A549 (cell line): ENCODE results near the gene NHSL1. TPM values are rescaled to one million over a fixed set of nuclear protein-coding genes. Genes with fewer than 3 reads are reported as not detected.
A peak's percentile ranks its signal among the peaks of the same experiment; 100 is the strongest.

Experiments used
- ATAC-seq, 2 experiments: fragments of 200-7000 bp in 1 of 2; fragments of >200 bp in 1 of 2; cut with Nextera tagmentation in 1 of 2; cut with Tn5 transposase in 1 of 2; 3 replicates each; pipeline versions ENCODE4 v1.8.0 to v1.9.1; 2018 to 2020; ENCODE audit warnings: mild to moderate bottlenecking in 1 of 2, moderate library complexity in 1 of 2
- CTCF ChIA-PET: fragments of 300-600 bp; sonication (Branson Sonifier 250); formaldehyde crosslinking; extraction: SDS; loops from one replicate; lab custom pipeline; 2021; ENCODE audit warnings: antibody characterized with exemption, inconsistent platforms; lab: Yijun Ruan, JAX
- POLR2A ChIA-PET: fragments of 350-600 bp; formaldehyde crosslinking; extraction: SDS; loops from one replicate; lab custom pipeline; 2021; ENCODE audit warnings: antibody characterized with exemption, inconsistent platforms; lab: Yijun Ruan, JAX
- DNase-seq, 2 experiments: peaks; one replicate each; pipeline versions ENCODE4 v3.0.0 to v3.0.0-alpha.2; 2011 to 2016; ENCODE audit warnings: low read depth in 1 of 2, low spot score in 1 of 2
- FAIRE-seq: peaks from 2 replicates; lab custom pipeline; 2011; peaks lifted over from hg19 to GRCh38; lab: Jason Lieb, UNC
- H3K27ac ChIP-seq, 2 experiments: fragments of >200 bp; sonication (Bioruptor Twin); formaldehyde crosslinking; 3 replicates each; pipeline ENCODE4 v1.5.1; 2016 to 2017
- H3K4me1 ChIP-seq: fragments of >200 bp; sonication (Bioruptor Twin); formaldehyde crosslinking; 3 replicates; pipeline ENCODE4 v1.6.1; 2016
- H3K4me2 ChIP-seq: fragments of >200 bp; sonication (Bioruptor Twin); formaldehyde crosslinking; 3 replicates; pipeline ENCODE4 v1.6.1; 2016
- H3K4me3 ChIP-seq: fragments of >200 bp; sonication (Bioruptor Twin); formaldehyde crosslinking; 3 replicates; pipeline ENCODE4 v1.5.1; 2016
- H3K9me3 ChIP-seq: fragments of >200 bp; sonication (Bioruptor Twin); formaldehyde crosslinking; 3 replicates; pipeline ENCODE4 v1.6.1; 2016
- CHD2 ChIP-seq: fragments of 150-350 bp; IDR thresholded peaks from 2 replicates; pipeline ENCODE4 v1.6.1; 2014; ENCODE audit warnings: low read length; ENCODE audit not compliant: partially characterized antibody
- CTCF ChIP-seq: fragments of >200 bp; sonication (Bioruptor Twin); formaldehyde crosslinking; IDR thresholded peaks from 3 replicates; pipeline ENCODE4 v1.5.1; 2016
- EHF ChIP-seq: fragments of 250-450 bp; sonication (Bioruptor Pico); IDR thresholded peaks from 2 replicates; pipeline ENCODE4 v1.5.0; 2020; ENCODE audit warnings: mild to moderate bottlenecking
- EHMT2 ChIP-seq: fragments of 200-600 bp; sonication (generic); IDR thresholded peaks from 2 replicates; pipeline ENCODE4 v1.6.1; 2016; ENCODE audit warnings: antibody characterized with exemption, low read depth, mild to moderate bottlenecking, moderate library complexity
- EP300 ChIP-seq, 2 experiments: fragments of >200 bp; sonication (Bioruptor Twin); formaldehyde crosslinking; IDR thresholded peaks; 2 replicates in 1 of 2; 3 replicates in 1 of 2; pipeline ENCODE4 v1.6.1; 2016 to 2017
- FOXS1 ChIP-seq: fragments of 250-450 bp; sonication (Bioruptor Pico); IDR thresholded peaks from 2 replicates; pipeline ENCODE4 v1.5.0; 2020; ENCODE audit warnings: mild to moderate bottlenecking, moderate library complexity
- HEYL ChIP-seq: fragments of 250-450 bp; sonication (Bioruptor Pico); IDR thresholded peaks from 2 replicates; pipeline ENCODE4 v1.8.0; 2021; ENCODE audit warnings: mild to moderate bottlenecking, moderate library complexity
- HOXB13 ChIP-seq: fragments of 250-450 bp; sonication (Bioruptor Pico); IDR thresholded peaks from 2 replicates; pipeline ENCODE4 v1.5.0; 2020; ENCODE audit warnings: low read depth, mild to moderate bottlenecking, moderate library complexity
- JUN ChIP-seq, 2 experiments: fragments of >200 bp; sonication (Bioruptor Twin); formaldehyde crosslinking; IDR thresholded peaks; 2 replicates in 1 of 2; 3 replicates in 1 of 2; pipeline ENCODE4 v1.6.1; 2016 to 2017
- KDM1A ChIP-seq: fragments of 200-600 bp; sonication (generic); IDR thresholded peaks from 2 replicates; pipeline ENCODE4 v1.6.1; 2016; ENCODE audit warnings: low read depth, mild to moderate bottlenecking
- KDM5A ChIP-seq: fragments of 200-600 bp; sonication (generic); IDR thresholded peaks from 2 replicates; pipeline ENCODE4 v1.6.1; 2016; ENCODE audit warnings: antibody characterized with exemption, mild to moderate bottlenecking
- MAFK ChIP-seq: fragments of 450-650 bp; IDR thresholded peaks from 2 replicates; pipeline ENCODE4 v1.6.1; 2014; ENCODE audit not compliant: partially characterized antibody
- MAZ ChIP-seq: fragments of 150-350 bp; IDR thresholded peaks from 2 replicates; pipeline ENCODE4 v1.6.1; 2014; ENCODE audit warnings: antibody characterized with exemption, low read depth, low read length, borderline replicate concordance
- NFE2L2 ChIP-seq: fragments of 150-350 bp; conservative IDR thresholded peaks from 2 replicates; pipeline ENCODE4 v1.6.1; 2014; ENCODE audit warnings: low read length
- POLR2A ChIP-seq: IDR thresholded peaks from 2 replicates; pipeline ENCODE4 v1.6.1; 2012; ENCODE audit warnings: mild to moderate bottlenecking, low read length
- RAD21 ChIP-seq, 2 experiments: fragments of >200 bp in 1 of 2; sonication (Bioruptor Twin) in 1 of 2; formaldehyde crosslinking in 1 of 2; IDR thresholded peaks in 1 of 2; conservative IDR thresholded peaks in 1 of 2; 2 replicates in 1 of 2; 3 replicates in 1 of 2; pipeline ENCODE4 v1.6.1; 2012 to 2018; ENCODE audit warnings: inconsistent platforms in 1 of 2
- RFX5 ChIP-seq: fragments of 450-650 bp; IDR thresholded peaks from 2 replicates; pipeline ENCODE4 v1.7.1; 2014; ENCODE audit warnings: antibody characterized with exemption, mild to moderate bottlenecking, moderate library complexity
- RNF2 ChIP-seq: fragments of 200-600 bp; sonication (generic); IDR thresholded peaks from 2 replicates; pipeline ENCODE4 v1.6.1; 2016; ENCODE audit warnings: low read depth, mild to moderate bottlenecking, antibody characterized with exemption, moderate library complexity, borderline replicate concordance
- SMC3 ChIP-seq: fragments of >200 bp; sonication (Bioruptor Twin); formaldehyde crosslinking; IDR thresholded peaks from 3 replicates; pipeline ENCODE4 v1.6.1; 2018; ENCODE audit warnings: inconsistent platforms
- TFCP2L1 ChIP-seq: fragments of 250-450 bp; sonication (Bioruptor Pico); IDR thresholded peaks from 2 replicates; pipeline ENCODE4 v1.5.0; 2021; ENCODE audit warnings: mild to moderate bottlenecking
- USF2 ChIP-seq: fragments of 450-650 bp; IDR thresholded peaks from 2 replicates; pipeline ENCODE4 v1.6.1; 2014; ENCODE audit warnings: antibody characterized with exemption
- ZC3H11A ChIP-seq: fragments of 450-650 bp; IDR thresholded peaks from 2 replicates; pipeline ENCODE4 v1.6.1; 2014; ENCODE audit warnings: antibody characterized with exemption, mild to moderate bottlenecking
- ZNF302 ChIP-seq: fragments of 250-450 bp; sonication (Bioruptor Pico); IDR thresholded peaks from 2 replicates; pipeline ENCODE4 v1.9.0; 2021; ENCODE audit warnings: inconsistent platforms, mild to moderate bottlenecking, moderate library complexity
- WGBS: methylation state at CpG from one replicate; pipeline ENCODE4 v1.1.6; 2017; ENCODE audit errors: missing lambda C conversion rate; 5-methylcytosine and 5-hydroxymethylcytosine counted together
- polyA plus RNA-seq, 4 experiments: library from polyadenylated mRNA; depleted of rRNA in 3 of 4; stranded (reverse); fragments of >200 nt; fragmentation: RNase III in 1 of 4; extraction: RNeasy Plus Mini Kit Qiagen cat#74134 plus additional on column Dnase treatment in 1 of 4; gene quantifications; 2 replicates in 3 of 4; 3 replicates in 1 of 4; pipeline ENCODE4 v1.2.3, GENCODE V29; 2011 to 2017
- TF ChIP-seq, protein P1 (sequence below): fragments of >200 bp; sonication (Bioruptor Twin); formaldehyde crosslinking; IDR thresholded peaks from 2 replicates; pipeline ENCODE4 v1.6.1; 2016
- TF ChIP-seq, protein P2 (sequence below): fragments of 250-450 bp; sonication (Bioruptor Pico); IDR thresholded peaks from 2 replicates; pipeline ENCODE4 v1.5.0; 2020; ENCODE audit warnings: low read depth, mild to moderate bottlenecking, moderate library complexity

Gene NHSL1
- polyA plus RNA-seq, 2 of the 4 experiments (the other 2 are of a cell fraction): 1.6 to 2.8 TPM

GRCh38 chr6:138509371-138509770 lies 10.1 kb upstream of the NHSL1 start:
- ChIA-PET CTCF (interaction anchor here (0.6 to 5.3 kb wide), 21 partner anchors 9 to 628 kb away, joined by 3 to 85 read pairs (median 7); no protein-coding TSS in a partner anchor), POLR2A (no interaction called here)
- ATAC-seq: peak; percentile 56 to 80; a peak in 3 of 6 replicates
- no peak overlapping the region for H3K4me3 ChIP-seq
- no peaks in the 10 kb centered on the region for H3K9me3 ChIP-seq
- peak; percentile 27 to 62 for DNase-seq
- H3K4me2 ChIP-seq: peak overlapping the region; percentile 39; the same call in 2 of the 3 replicates
- WGBS: 6% methylated on average over 6 of the region's 6 CpGs
- H3K4me1 ChIP-seq: peaks cover 30% of the 10 kb centered on the region; the same call in 2 of the 3 replicates
- FAIRE-seq: no peak
- H3K27ac ChIP-seq: no peak overlapping the region
- TF ChIP-seq MAZ: no peak
- no peak for TF ChIP-seq HEYL (CRISPR knock-in tag)
- TF ChIP-seq EHF (CRISPR knock-in tag): no peak
- peak; percentile 75 to 83 for TF ChIP-seq RAD21 (conservative IDR thresholded peaks at IDR 0.05 in 1 of 2, IDR thresholded peaks at IDR 0.05 in 1 of 2)
- TF ChIP-seq NFE2L2: no peak
- TF ChIP-seq RFX5: no peak
- peak; percentile 81 for TF ChIP-seq SMC3
- TF ChIP-seq, protein P1, sequence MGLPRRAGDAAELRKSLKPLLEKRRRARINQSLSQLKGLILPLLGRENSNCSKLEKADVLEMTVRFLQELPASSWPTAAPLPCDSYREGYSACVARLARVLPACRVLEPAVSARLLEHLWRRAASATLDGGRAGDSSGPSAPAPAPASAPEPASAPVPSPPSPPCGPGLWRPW: no peak
- no peak for TF ChIP-seq EP300 (IDR thresholded peaks at IDR 0.05)
- no peak for TF ChIP-seq RNF2
- TF ChIP-seq MAFK: no peak
- TF ChIP-seq CTCF: peak; percentile 67
- no peak for TF ChIP-seq FOXS1 (CRISPR knock-in tag)

GRCh38 chr6:138508676-138508988 lies 9.3 kb upstream of the NHSL1 start:
- no peaks in the 10 kb centered on the region for H3K9me3 ChIP-seq
- peaks cover 38% of the 10 kb centered on the region for H3K4me1 ChIP-seq
- no peak overlapping the region for H3K4me2 ChIP-seq
- no peak overlapping the region for H3K4me3 ChIP-seq
- WGBS: 98% methylated on average over 2 of the region's 2 CpGs
- no peak for DNase-seq
- POLR2A ChIA-PET: no interaction called here
- TF ChIP-seq CHD2: no peak
- no peak for TF ChIP-seq USF2
- no peak for TF ChIP-seq JUN (IDR thresholded peaks at IDR 0.05)
- TF ChIP-seq POLR2A: no peak
- no peak for TF ChIP-seq HOXB13
- TF ChIP-seq EP300 (IDR thresholded peaks at IDR 0.05): no peak
- no peak for TF ChIP-seq SMC3
- TF ChIP-seq ZNF302: no peak
- TF ChIP-seq RFX5: no peak
- TF ChIP-seq KDM5A: no peak
- no peak for TF ChIP-seq KDM1A
- no peak for TF ChIP-seq ZC3H11A
- no peak for TF ChIP-seq EHMT2
- no peak for TF ChIP-seq RAD21 (conservative IDR thresholded peaks at IDR 0.05 in 1 of 2, IDR thresholded peaks at IDR 0.05 in 1 of 2)
- TF ChIP-seq, protein P2, sequence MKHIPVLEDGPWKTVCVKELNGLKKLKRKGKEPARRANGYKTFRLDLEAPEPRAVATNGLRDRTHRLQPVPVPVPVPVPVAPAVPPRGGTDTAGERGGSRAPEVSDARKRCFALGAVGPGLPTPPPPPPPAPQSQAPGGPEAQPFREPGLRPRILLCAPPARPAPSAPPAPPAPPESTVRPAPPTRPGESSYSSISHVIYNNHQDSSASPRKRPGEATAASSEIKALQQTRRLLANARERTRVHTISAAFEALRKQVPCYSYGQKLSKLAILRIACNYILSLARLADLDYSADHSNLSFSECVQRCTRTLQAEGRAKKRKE (CRISPR knock-in tag): no peak
- no peak for TF ChIP-seq NFE2L2
- TF ChIP-seq TFCP2L1 (CRISPR knock-in tag): no peak
- TF ChIP-seq, all 56 proteins: peak for 0
- CTCF ChIA-PET: interaction anchor here (0.6 to 5.3 kb wide), 21 partner anchors 8 to 629 kb away, joined by 3 to 85 read pairs (median 7); no protein-coding TSS in a partner anchor
- FAIRE-seq (no peak), ATAC-seq (no peak)
- peak overlapping the region in 1 of 2 experiments; percentile 54; a peak in 2 of 6 replicates for H3K27ac ChIP-seq
